CD4-positive, alpha-beta memory T cell (primary cell): Measurements from ENCODE around the gene GFOD2. TPM values are rescaled to one million over a fixed set of nuclear protein-coding genes. Genes with fewer than 3 reads are reported as not detected.

Experiments
- CTCF ChIA-PET: fragments of 350-600 bp; sonication (Branson Sonifier 250); formaldehyde crosslinking; loops from one replicate; lab custom pipeline; 2021; ENCODE audit warnings: inconsistent platforms; ENCODE audit not compliant: partially characterized antibody; lab: Charles Lee
- POLR2A ChIA-PET: fragments of 350-600 bp; sonication (Branson Sonifier 250); formaldehyde crosslinking; loops from one replicate; lab custom pipeline; 2021; ENCODE audit not compliant: partially characterized antibody; lab: Charles Lee
- DNase-seq, 5 donors: peaks; one replicate each; pipeline versions ENCODE4 v3.0.0 to v3.0.0-alpha.2; 2020 to 2022; ENCODE audit warnings: mixed read lengths in 1 of 5
- H3K27ac ChIP-seq: one replicate; pipeline ENCODE4 v1.7.0; 2013; ENCODE audit warnings: low read depth, low read length
- H3K27me3 ChIP-seq: 2 replicates; pipeline ENCODE4 v1.7.0; 2013; ENCODE audit warnings: mild to moderate bottlenecking, low read length, moderate library complexity; ENCODE audit not compliant: insufficient read depth
- H3K36me3 ChIP-seq: 2 replicates; pipeline ENCODE4 v1.7.0; 2013; ENCODE audit warnings: mild to moderate bottlenecking, low read length, moderate library complexity; ENCODE audit not compliant: insufficient read depth
- H3K4me1 ChIP-seq: 2 replicates; pipeline ENCODE4 v1.7.0; 2013; ENCODE audit warnings: mild to moderate bottlenecking, low read length, moderate library complexity; ENCODE audit not compliant: insufficient read depth
- H3K4me3 ChIP-seq, 2 donors: one replicate each; pipeline ENCODE4 v1.7.0; 2013; ENCODE audit warnings: low read length in 2 of 2, mild to moderate bottlenecking in 1 of 2
- H3K9me3 ChIP-seq, 2 donors: one replicate each; pipeline ENCODE4 v1.7.0; 2013; ENCODE audit warnings: low read length in 2 of 2, control low read depth in 1 of 2; ENCODE audit not compliant: control insufficient read depth in 1 of 2
- H3K27ac Mint-ChIP-seq, 7 donors: one replicate each; pipeline ENCODE4 v1.8.0; 2020 to 2021; ENCODE audit warnings: mixed read lengths in 7 of 7, mild to moderate bottlenecking in 6 of 7, inconsistent platforms in 3 of 7, moderate library complexity in 3 of 7
- H3K27me3 Mint-ChIP-seq, 2 donors: one replicate each; pipeline ENCODE4 v1.8.0; 2020 to 2021; ENCODE audit warnings: mixed read lengths in 2 of 2
- H3K36me3 Mint-ChIP-seq, 2 donors: one replicate each; pipeline ENCODE4 v1.8.0; 2020 to 2021; ENCODE audit warnings: mixed read lengths in 2 of 2, inconsistent platforms in 1 of 2, mild to moderate bottlenecking in 1 of 2
- H3K4me1 Mint-ChIP-seq, 4 donors: one replicate each; pipeline ENCODE4 v1.8.0; 2020 to 2021; ENCODE audit warnings: mixed read lengths in 4 of 4, mild to moderate bottlenecking in 1 of 4
- H3K4me3 Mint-ChIP-seq, 8 donors: one replicate each; pipeline ENCODE4 v1.8.0; 2020 to 2021; ENCODE audit warnings: mixed read lengths in 8 of 8, mild to moderate bottlenecking in 7 of 8, moderate library complexity in 6 of 8, inconsistent platforms in 3 of 8
- H3K9me3 Mint-ChIP-seq, 8 donors: one replicate each; pipeline ENCODE4 v1.8.0; 2020 to 2021; ENCODE audit warnings: mixed read lengths in 8 of 8, mild to moderate bottlenecking in 5 of 8, inconsistent platforms in 3 of 8, moderate library complexity in 1 of 8
- intact Hi-C: fragments of 100-400 bp; cut with micrococcal nuclease; formaldehyde crosslinking; loops from one replicate; pipeline ENCODE4 v1.15.1; 2023
- polyA plus RNA-seq, 2 donors: library from polyadenylated mRNA; unstranded; fragments of 300-500 nt; fragmentation: Illumina TruSeq; gene quantifications; one replicate each; pipeline ENCODE4 v1.2.3, GENCODE V29; 2021
- total RNA-seq, 2 experiments: library from RNA; stranded (reverse); gene quantifications; one replicate each; pipeline ENCODE4 v1.2.3, GENCODE V29; 2021

GFOD2 gene
- total and polyA plus RNA-seq, 4 experiments from 2014 or later, result 10.8 to 19.8 (median 18.6) TPM

DNA sequence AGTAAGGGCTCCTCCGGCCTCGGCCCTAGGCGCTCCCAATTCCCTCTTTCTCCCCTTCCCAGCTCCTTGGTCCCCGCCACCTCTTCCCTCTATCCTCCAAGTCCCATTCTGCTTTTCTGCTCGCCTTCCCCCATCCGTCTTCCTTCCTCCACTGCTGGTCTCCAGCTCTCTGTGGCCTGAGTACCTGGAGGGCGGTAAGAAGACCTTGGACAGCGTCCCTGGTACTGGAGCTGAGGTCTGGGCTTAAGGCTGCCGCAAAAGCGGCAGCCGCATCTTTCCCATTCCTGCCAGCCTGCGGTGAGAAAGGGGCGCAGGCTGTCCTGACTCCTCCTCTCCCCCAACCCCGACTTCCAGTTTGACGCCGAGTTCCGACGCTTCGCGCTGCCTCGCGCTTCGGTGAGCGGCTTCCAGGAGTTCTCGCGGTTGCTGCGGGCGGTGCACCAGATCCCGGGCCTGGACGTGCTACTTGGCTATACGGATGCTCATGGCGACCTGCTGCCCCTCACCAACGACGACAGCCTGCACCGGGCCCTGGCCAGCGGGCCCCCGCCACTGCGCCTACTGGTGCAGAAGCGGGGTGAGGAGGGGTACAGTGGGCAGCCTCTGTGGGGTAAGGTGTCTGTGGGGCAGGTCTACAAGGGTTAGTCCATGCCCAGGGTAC lies 57.9 kb downstream of the GFOD2 start:
- H3K27me3 Mint-ChIP-seq, result no peaks in the 10 kb centered on the region
- Histone ChIP-seq H3K9me3 (no peaks in the 10 kb centered on the region), H3K27me3 (no peaks in the 10 kb centered on the region), H3K4me3 (peak overlapping the region; percentile 17 to 100), H3K4me1 (peaks cover 33% of the 10 kb centered on the region), H3K36me3 (peaks cover 10% of the 10 kb centered on the region), H3K27ac (peak overlapping the region; percentile 98)
- H3K4me3 Mint-ChIP-seq, result peak overlapping the region; percentile 80 to 95 (median 92)
- ChIA-PET CTCF (interaction anchor here (1.6 to 6.4 kb wide), 5 partner anchors 10 to 147 kb away, joined by 3 to 51 read pairs (median 23); partner anchors contain the start of genes CARMIL2 and CTCF), POLR2A (interaction anchor here (0.7 to 6.1 kb wide), 13 partner anchors 11 to 275 kb away, joined by 3 to 164 read pairs (median 10); partner anchors contain the start of genes ATP6V0D1, CARMIL2, CTCF and GFOD2)
- H3K36me3 Mint-ChIP-seq, result peaks cover 0 to 15% of the 10 kb centered on the region in 2 donors
- peak in 1 of 5 donors; percentile 58 for DNase-seq
- peaks cover 10 to 47% (median 20%) of the 10 kb centered on the region in 4 donors for H3K4me1 Mint-ChIP-seq
- peak overlapping the region; percentile 90 to 98 (median 97) for H3K27ac Mint-ChIP-seq
- intact Hi-C loops, result loop anchor here (2.0 to 5.0 kb wide), 5 partner anchors 16 to 180 kb away; partner anchors contain the start of genes ATP6V0D1, CARMIL2, GFOD2 and RANBP10
- H3K9me3 Mint-ChIP-seq, result no peaks in the 10 kb centered on the region

DNA sequence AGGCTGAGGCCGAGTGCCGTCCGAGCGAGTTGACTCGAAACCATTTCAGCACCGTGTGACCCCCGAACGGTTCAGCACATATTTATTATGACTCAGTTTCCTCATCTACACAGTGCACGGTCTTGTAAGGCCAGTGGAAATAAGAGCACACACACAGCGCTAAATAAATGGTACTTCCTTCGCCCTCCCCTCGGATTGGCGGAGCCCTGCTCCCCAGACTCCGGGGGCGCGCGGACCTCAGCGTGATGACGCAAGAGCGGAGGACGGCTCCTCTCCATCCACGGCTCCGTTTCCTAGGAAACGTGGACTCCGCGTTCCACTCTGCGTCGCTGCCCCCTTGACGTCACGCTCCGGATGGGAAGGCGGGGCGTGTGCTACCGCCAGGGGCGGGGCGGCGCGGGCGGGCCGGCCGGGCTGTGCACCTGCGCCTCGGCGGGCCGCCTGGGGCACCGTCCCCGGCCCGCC lies 58.5 kb downstream of the GFOD2 start, which contains the start of gene PARD6A:
Gene PARD6A (plus strand): TSS at position 397 of the 465 bp plus-strand sequence. CDS start 79 bp downstream, outside the sequence.
- peak within 1 kb of the TSS; percentile 98 for H3K27ac ChIP-seq
- H3K4me3 Mint-ChIP-seq, result peak within 1 kb of the TSS; percentile 93 to 98 (median 95)
- DNase-seq, result peak; percentile 94 to 97 (median 96)
- POLR2A ChIA-PET, result interaction anchor here (0.6 to 6.1 kb wide), 24 partner anchors 10 to 276 kb away, joined by 3 to 164 read pairs (median 6); partner anchors contain the start of genes ATP6V0D1, CARMIL2, CTCF and EDC4
- H3K4me3 ChIP-seq, result peak within 1 kb of the TSS; percentile 98 to 100
- H3K27me3 ChIP-seq, result no peaks in the 10 kb centered on the region
- peak within 1 kb of the TSS; percentile 97 to 99 (median 98) for H3K27ac Mint-ChIP-seq
- no peaks in the 10 kb centered on the region for H3K27me3 Mint-ChIP-seq
- peaks cover 4 to 20% of the 10 kb centered on the region in 2 donors for H3K36me3 Mint-ChIP-seq
- H3K9me3 ChIP-seq, result no peaks in the 10 kb centered on the region
- H3K4me1 ChIP-seq, result peaks cover 27% of the 10 kb centered on the region
- CTCF ChIA-PET, result interaction anchor here (0.8 to 6.4 kb wide), 10 partner anchors 7 to 179 kb away, joined by 3 to 51 read pairs (median 12); partner anchors contain the start of genes ATP6V0D1, C16orf86, CARMIL2 and CTCF
- no peaks in the 10 kb centered on the region for H3K9me3 Mint-ChIP-seq
- peaks cover 16% of the 10 kb centered on the region for H3K36me3 ChIP-seq
- peaks cover 10 to 48% (median 20%) of the 10 kb centered on the region in 4 donors for H3K4me1 Mint-ChIP-seq
- intact Hi-C loops, result loop anchor here (1.0 to 5.0 kb wide), 8 partner anchors 16 to 425 kb away; partner anchors contain the start of genes ATP6V0D1, CARMIL2, CTCF and GFOD2

DNA sequence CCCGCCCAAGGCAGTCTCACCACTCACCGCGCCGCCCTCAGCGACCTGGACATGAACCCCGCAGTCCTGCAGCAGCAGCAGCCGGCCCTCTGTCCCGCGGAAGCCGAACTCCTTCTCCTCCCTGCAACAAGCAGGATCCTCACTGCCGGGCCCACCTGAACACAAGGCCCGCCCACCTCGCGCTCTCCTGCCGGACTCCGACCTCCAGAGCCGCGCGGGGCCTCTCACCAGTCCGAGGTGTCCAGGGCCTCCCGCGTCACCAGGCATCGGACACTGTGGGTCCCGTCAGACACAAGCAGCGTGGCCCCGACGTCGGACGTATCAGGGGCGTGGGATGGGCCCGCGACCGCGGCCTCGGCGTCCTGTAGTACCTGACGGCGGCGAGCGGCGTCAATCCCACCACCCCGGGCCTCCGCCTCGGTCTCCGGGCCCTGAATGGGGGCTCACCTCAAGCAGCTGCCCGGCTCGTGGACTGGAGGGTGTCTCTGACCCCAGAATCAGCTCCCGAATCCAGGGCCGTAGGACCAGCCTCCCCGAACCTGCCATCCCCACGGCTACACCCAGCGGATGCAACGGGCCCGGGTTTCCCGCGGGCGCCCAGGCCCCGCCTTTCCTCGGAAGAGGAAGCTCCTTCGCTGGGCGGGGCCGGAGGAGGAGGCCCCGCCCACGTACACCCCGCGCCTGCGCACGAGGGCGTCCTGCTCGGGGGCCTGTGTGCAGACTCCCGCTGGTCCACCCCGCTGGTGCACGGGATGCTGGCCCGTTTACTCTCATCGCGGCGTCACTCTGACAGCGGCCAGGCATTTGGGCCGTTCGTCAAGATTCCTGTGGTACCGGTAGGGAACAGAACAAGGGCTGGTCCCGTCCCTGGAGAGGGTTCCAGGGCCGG lies 59.2 kb downstream of the GFOD2 start, which contains the start of gene ACD:
Gene ACD (minus strand): TSS at position 586 of the 889 bp plus-strand sequence. CDS start 40 bp downstream, at position 546.
- Mint-ChIP-seq H3K9me3 (no peaks in the 10 kb centered on the region), H3K4me3 (peak within 1 kb of the TSS; percentile 93 to 98 (median 95)), H3K27ac (peak within 1 kb of the TSS; percentile 97 to 99 (median 98)), H3K36me3 (peaks cover 7 to 24% of the 10 kb centered on the region in 2 donors), H3K27me3 (no peaks in the 10 kb centered on the region), H3K4me1 (peaks cover 9 to 43% (median 19%) of the 10 kb centered on the region in 4 donors)
- H3K27me3 ChIP-seq, result no peaks in the 10 kb centered on the region
- CTCF ChIA-PET, result interaction anchor here (0.8 to 6.4 kb wide), 13 partner anchors 8 to 179 kb away, joined by 3 to 51 read pairs (median 5); partner anchors contain the start of genes ATP6V0D1, C16orf86, CARMIL2 and CTCF
- H3K4me1 ChIP-seq, result peaks cover 25% of the 10 kb centered on the region
- intact Hi-C loops, result loop anchor here (1.0 to 5.0 kb wide), 8 partner anchors 15 to 425 kb away; partner anchors contain the start of genes ATP6V0D1, CARMIL2, CTCF and GFOD2
- POLR2A ChIA-PET, result interaction anchor here (0.6 to 6.1 kb wide), 26 partner anchors 11 to 276 kb away, joined by 3 to 164 read pairs (median 5); partner anchors contain the start of genes ATP6V0D1, CARMIL2, CTCF and EDC4
- H3K4me3 ChIP-seq, result peak within 1 kb of the TSS; percentile 98 to 100
- H3K9me3 ChIP-seq, result no peaks in the 10 kb centered on the region
- H3K27ac ChIP-seq, result peak within 1 kb of the TSS; percentile 98
- H3K36me3 ChIP-seq, result peaks cover 19% of the 10 kb centered on the region
- DNase-seq, result peak; percentile 90 to 96 (median 94)

DNA sequence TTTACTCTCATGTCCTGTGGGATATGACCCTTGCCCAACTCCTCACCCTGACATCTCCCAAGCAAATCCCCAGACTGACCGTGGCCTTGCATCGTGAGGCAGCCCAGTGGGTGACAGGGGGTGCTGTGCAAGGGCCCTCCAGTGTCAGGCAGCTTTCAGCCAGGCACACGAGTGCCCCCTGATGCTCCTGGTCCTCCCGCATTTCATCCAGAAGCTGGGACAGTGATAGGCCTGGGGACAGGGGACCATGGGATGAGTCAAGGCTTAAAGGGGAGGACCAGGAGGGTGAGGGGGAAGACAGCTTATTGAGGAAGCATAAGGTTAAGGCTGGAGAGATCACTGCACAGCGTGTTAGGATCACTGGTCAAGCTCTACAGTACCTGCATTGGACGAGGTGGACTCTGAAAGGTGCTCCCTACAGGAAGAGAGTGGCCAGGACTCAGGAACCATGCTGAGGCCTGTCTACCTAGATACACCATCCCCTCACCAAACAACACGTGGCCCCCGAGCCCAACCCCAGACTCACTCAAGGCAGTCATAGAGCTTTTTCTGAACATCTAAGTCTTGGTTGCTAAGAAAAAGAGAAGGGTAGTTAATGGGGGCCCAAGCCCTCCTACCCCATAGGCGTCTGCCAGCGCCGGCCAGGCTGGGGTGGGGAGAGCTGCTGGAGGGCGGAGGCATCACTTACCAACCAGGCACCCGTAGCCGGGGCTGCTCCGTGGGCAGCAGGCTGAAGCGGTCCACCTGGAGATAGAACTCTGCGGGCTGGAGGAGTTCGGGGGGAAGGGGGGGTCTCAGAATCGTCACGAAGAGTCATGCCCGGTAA lies 60.1 kb downstream of the GFOD2 start:
- Histone ChIP-seq H3K4me1 (peaks cover 25% of the 10 kb centered on the region), H3K27me3 (no peaks in the 10 kb centered on the region), H3K27ac (peak overlapping the region; percentile 98), H3K4me3 (peak overlapping the region; percentile 98 to 100), H3K36me3 (peaks cover 24% of the 10 kb centered on the region), H3K9me3 (no peaks in the 10 kb centered on the region)
- no peaks in the 10 kb centered on the region for H3K9me3 Mint-ChIP-seq
- no peaks in the 10 kb centered on the region for H3K27me3 Mint-ChIP-seq
- peak overlapping the region; percentile 93 to 98 (median 95) for H3K4me3 Mint-ChIP-seq
- peaks cover 9 to 35% (median 18%) of the 10 kb centered on the region in 4 donors for H3K4me1 Mint-ChIP-seq
- peak overlapping the region; percentile 86 to 99 (median 98) for H3K27ac Mint-ChIP-seq
- DNase-seq, result peak in 1 of 5 donors; percentile 45
- ChIA-PET CTCF (interaction anchor here (0.6 to 6.4 kb wide), 13 partner anchors 8 to 200 kb away, joined by 3 to 51 read pairs (median 5); partner anchors contain the start of genes C16orf86, CARMIL2, CTCF and ENKD1), POLR2A (interaction anchor here (1.1 to 6.1 kb wide), 10 partner anchors 8 to 178 kb away, joined by 4 to 164 read pairs (median 10); partner anchors contain the start of genes ATP6V0D1, CARMIL2, CTCF and GFOD2)
- peaks cover 7 to 30% of the 10 kb centered on the region in 2 donors for H3K36me3 Mint-ChIP-seq
- intact Hi-C loops, result no loop called here

DNA sequence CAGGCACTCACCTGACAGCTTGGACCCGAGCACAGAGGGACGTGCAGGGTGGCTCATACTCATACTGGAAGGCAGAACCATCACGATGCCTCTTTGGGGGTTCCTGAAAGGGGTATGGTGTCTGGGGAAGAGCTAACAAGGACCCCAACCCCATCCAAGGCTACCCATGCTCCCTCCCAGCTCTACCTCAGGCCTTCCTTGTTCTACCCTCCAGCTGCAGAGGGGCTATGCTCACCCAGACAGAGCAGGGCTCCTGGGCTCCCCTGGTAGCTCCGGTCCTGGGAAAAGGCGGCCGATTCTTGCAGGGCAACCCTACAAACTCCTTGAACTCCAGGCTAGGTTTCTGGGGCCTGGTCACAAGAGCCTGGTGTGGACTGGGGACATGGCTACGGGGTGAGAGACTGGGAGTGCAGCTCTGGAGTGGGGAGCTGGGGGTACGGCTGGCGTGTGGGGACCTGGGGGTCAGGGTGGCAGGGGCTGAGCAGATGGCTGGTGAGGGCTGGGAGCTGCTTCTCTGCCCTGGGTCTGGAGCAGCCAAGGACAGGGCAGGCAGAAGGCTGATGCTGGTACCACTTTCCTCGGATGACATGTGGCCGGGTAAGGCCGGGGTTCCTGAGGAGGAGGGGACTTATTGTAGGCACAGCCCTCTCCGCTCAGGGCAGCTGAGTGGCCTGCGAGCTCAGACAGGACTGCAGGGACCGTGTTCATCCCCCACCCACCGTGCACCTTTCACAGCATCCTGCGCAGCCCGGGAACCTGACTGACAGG lies 61.2 kb downstream of the GFOD2 start:
- no peak overlapping the region for H3K4me3 ChIP-seq
- peaks cover 9 to 35% (median 18%) of the 10 kb centered on the region in 4 donors for H3K4me1 Mint-ChIP-seq
- ChIA-PET POLR2A (interaction anchor here (0.5 to 6.1 kb wide), 10 partner anchors 9 to 399 kb away, joined by 3 to 164 read pairs (median 6); partner anchors contain the start of genes CARMIL2, CTCF and TSNAXIP1), CTCF (interaction anchor here (1.2 to 6.4 kb wide), 9 partner anchors 10 to 144 kb away, joined by 3 to 51 read pairs (median 12); partner anchors contain the start of genes C16orf86, CARMIL2 and ENKD1)
- H3K27me3 ChIP-seq, result no peaks in the 10 kb centered on the region
- peaks cover 24% of the 10 kb centered on the region for H3K36me3 ChIP-seq
- H3K27ac ChIP-seq, result no peak overlapping the region
- H3K9me3 Mint-ChIP-seq, result no peaks in the 10 kb centered on the region
- H3K4me3 Mint-ChIP-seq, result peak overlapping the region in 5 of 8 donors; percentile 9 to 95 (median 38)
- no peak for DNase-seq
- H3K9me3 ChIP-seq, result no peaks in the 10 kb centered on the region
- peak overlapping the region in 6 of 7 donors; percentile 21 to 86 (median 63) for H3K27ac Mint-ChIP-seq
- H3K4me1 ChIP-seq, result peaks cover 25% of the 10 kb centered on the region
- H3K27me3 Mint-ChIP-seq, result no peaks in the 10 kb centered on the region
- intact Hi-C loops, result no loop called here
- peaks cover 7 to 30% of the 10 kb centered on the region in 2 donors for H3K36me3 Mint-ChIP-seq
